Cardiac muscle cell (in vitro differentiated cells and primary cell): ENCODE results near the gene TMEM204. TPM values are rescaled to one million over a fixed set of nuclear protein-coding genes. Genes with fewer than 3 reads are reported as not detected.

Experiments
- DNase-seq, 2 donors: peaks; one replicate each; pipeline versions ENCODE4 v3.0.0 to v3.0.0-alpha.2; 2010 to 2017; ENCODE audit warnings: low read depth in 1 of 2, low spot score in 1 of 2
- H3K27ac ChIP-seq: fragments of 200-600 bp; sonication (generic); 2 replicates; pipeline ENCODE4 v1.5.1; 2016
- H3K27me3 ChIP-seq: fragments of 200-600 bp; sonication (generic); 2 replicates; pipeline ENCODE4 v1.6.0; 2016; ENCODE audit warnings: control low read depth
- H3K36me3 ChIP-seq: fragments of 200-600 bp; sonication (generic); 2 replicates; pipeline ENCODE4 v1.5.1; 2016; ENCODE audit warnings: control low read depth
- H3K4me1 ChIP-seq: fragments of 200-600 bp; sonication (generic); 2 replicates; pipeline ENCODE4 v1.8.1; 2017; ENCODE audit warnings: low read depth, mild to moderate bottlenecking, mixed run types
- H3K4me3 ChIP-seq: fragments of 200-600 bp; sonication (generic); 2 replicates; pipeline ENCODE4 v1.5.1; 2016; ENCODE audit warnings: mild to moderate bottlenecking
- H3K9me3 ChIP-seq: fragments of 200-600 bp; sonication (generic); 2 replicates; pipeline ENCODE4 v1.5.1; 2017; ENCODE audit warnings: low read depth, mild to moderate bottlenecking, control low read depth
- polyA plus RNA-seq: library from polyadenylated mRNA; unstranded; fragments of >200 nt; fragmentation: Nextera tagmentation; extraction: Ambion mirVana; gene quantifications from 2 replicates; pipeline ENCODE4 v1.2.1, GENCODE V29; 2016
- total RNA-seq: library from RNA; depleted of rRNA; stranded (reverse); fragments of >200 nt; gene quantifications from 2 replicates; pipeline ENCODE4 v1.2.3, GENCODE V29; 2016
- TF ChIP-seq, protein P1 (sequence below): IDR thresholded peaks from 2 replicates; pipeline ENCODE4 v1.5.1; 2012; ENCODE audit warnings: low read depth, mild to moderate bottlenecking, low read length

The TMEM204 gene
- total and polyA plus RNA-seq, 2 experiments from 2014 or later: 0.44 to 0.83 TPM

DNA sequence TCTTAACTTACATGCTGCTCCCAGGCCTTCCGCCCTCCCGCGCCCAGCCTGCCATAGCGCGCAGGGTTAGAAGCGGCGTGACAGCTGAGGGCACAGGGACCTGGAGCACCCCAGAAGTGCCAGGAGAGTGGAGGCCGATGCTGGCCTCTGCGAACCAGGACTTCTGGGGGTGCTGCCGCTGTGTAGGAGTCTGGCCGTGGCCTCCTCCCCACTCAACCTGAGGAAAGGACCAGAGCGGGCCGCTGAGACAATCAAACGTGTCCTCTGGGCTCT is 1.9 kb upstream of the TMEM204 start:
- TF ChIP-seq, protein P1, sequence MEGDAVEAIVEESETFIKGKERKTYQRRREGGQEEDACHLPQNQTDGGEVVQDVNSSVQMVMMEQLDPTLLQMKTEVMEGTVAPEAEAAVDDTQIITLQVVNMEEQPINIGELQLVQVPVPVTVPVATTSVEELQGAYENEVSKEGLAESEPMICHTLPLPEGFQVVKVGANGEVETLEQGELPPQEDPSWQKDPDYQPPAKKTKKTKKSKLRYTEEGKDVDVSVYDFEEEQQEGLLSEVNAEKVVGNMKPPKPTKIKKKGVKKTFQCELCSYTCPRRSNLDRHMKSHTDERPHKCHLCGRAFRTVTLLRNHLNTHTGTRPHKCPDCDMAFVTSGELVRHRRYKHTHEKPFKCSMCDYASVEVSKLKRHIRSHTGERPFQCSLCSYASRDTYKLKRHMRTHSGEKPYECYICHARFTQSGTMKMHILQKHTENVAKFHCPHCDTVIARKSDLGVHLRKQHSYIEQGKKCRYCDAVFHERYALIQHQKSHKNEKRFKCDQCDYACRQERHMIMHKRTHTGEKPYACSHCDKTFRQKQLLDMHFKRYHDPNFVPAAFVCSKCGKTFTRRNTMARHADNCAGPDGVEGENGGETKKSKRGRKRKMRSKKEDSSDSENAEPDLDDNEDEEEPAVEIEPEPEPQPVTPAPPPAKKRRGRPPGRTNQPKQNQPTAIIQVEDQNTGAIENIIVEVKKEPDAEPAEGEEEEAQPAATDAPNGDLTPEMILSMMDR: no peak
- no peak for DNase-seq
- no peaks in the 10 kb centered on the region for H3K27me3 ChIP-seq
- no peaks in the 10 kb centered on the region for H3K9me3 ChIP-seq
- no peaks in the 10 kb centered on the region for H3K4me1 ChIP-seq
- no peaks in the 10 kb centered on the region for H3K36me3 ChIP-seq
- H3K4me3 ChIP-seq: no peak overlapping the region
- H3K27ac ChIP-seq: no peak overlapping the region

GRCh38 chr16:1532081-1532760 is 1.2 kb upstream of the TMEM204 start:
- no peaks in the 10 kb centered on the region for H3K4me1 ChIP-seq

GRCh38 chr16:1532771-1533170 is 695 bp upstream of the TMEM204 start:
- Histone ChIP-seq H3K36me3 (no peaks in the 10 kb centered on the region), H3K9me3 (no peaks in the 10 kb centered on the region), H3K27ac (no peak overlapping the region), H3K27me3 (no peaks in the 10 kb centered on the region), H3K4me1 (no peaks in the 10 kb centered on the region), H3K4me3 (no peak overlapping the region)
- TF ChIP-seq, protein P1: no peak
- no peak for DNase-seq

More at GRCh38 chr16:1532081-1532760, 1.2 kb upstream of the TMEM204 start:
- no peak for DNase-seq
- H3K36me3 ChIP-seq: no peaks in the 10 kb centered on the region
- H3K27ac ChIP-seq: no peak overlapping the region
- H3K9me3 ChIP-seq: no peaks in the 10 kb centered on the region
- TF ChIP-seq, protein P1: no peak
- H3K27me3 ChIP-seq: no peaks in the 10 kb centered on the region
- H3K4me3 ChIP-seq: no peak overlapping the region

DNA sequence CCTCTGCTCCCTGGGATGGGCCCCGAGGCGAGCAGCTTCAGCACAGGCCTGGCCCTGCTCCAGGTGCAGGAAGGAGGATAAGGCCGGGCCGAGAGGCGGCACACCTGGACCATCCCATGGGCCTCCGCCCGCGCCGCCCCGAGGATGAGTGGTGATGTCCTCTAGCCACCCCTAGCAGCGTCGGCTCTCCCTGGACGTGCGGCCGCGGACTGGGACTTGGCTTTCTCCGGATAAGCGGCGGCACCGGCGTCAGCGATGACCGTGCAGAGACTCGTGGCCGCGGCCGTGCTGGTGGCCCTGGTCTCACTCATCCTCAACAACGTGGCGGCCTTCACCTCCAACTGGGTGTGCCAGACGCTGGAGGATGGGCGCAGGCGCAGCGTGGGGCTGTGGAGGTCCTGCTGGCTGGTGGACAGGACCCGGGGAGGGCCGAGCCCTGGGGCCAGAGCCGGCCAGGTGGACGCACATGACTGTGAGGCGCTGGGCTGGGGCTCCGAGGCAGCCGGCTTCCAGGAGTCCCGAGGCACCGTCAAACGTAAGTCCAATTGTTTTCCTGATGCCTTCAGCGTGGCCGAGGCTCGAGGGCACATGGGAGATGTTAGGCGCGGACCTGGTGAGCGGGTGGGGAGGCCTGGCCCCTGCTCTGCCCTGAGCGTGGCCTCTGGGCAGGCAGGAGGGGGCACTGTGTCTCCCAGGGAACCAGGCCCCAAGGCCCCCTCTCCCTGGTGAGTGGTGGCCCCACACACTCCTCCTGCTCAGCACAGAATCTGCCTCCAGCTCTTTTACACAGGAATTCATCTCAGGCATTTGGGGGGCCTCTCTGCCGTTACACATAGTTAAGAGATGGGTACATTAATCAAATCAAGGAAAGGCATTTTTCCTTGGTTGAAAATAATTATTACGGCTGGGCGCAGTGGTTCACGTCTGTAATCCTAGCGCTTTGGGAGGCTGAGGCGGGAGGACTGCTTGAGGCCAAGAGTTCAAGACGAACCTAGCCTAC is 855 bp downstream of the TMEM204 start:
- TF ChIP-seq, protein P1: no peak
- no peak for DNase-seq
- Histone ChIP-seq H3K27ac (no peak overlapping the region), H3K4me3 (no peak overlapping the region), H3K36me3 (no peaks in the 10 kb centered on the region), H3K4me1 (no peaks in the 10 kb centered on the region), H3K9me3 (no peaks in the 10 kb centered on the region), H3K27me3 (no peaks in the 10 kb centered on the region)

DNA sequence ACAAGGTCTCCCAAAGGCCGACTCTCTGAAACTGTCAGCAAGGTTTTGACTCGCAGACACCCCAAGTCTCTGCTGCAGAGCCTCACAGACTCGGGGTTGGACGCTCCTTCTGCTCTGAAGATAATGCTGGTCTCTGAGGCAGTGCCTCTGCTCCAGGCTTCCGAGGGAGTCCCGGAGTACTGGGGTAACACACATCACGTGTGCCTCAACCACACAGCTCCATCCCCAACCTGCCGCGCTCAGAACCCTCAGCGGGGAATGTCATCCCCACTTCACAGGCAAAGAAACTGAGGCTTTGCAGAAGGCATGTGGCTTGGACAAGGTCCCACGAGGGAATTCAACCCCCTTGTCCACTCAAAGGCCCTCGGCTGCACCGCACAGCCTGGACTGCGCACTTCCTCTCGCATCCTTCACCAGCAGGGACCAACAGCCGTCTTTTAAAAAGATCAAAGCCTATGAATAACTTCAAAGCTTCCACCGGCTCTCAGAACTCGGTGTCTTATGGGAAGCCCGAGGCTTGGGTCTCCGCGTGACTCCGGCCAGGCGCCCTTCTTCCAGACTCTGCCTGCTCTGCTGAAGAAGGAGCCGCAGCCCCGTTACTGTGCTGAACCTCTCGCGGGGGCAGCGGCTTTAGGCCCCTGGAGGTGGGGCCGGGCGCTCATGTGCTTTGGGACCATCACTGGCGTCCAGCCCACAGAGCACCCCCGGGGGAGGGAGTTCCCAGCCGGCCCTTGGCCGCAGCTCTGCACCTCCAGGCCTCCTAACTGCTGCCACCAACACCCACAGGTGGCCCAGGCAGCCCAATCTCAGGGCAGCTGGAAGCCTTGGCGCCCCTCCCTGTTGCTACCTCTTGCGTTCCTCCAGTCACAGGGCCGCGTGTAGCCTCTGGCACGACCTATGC is 2.2 kb downstream of the TMEM204 start:
- no peaks in the 10 kb centered on the region for H3K4me1 ChIP-seq
- H3K4me3 ChIP-seq: no peak overlapping the region
- no peaks in the 10 kb centered on the region for H3K9me3 ChIP-seq
- H3K27ac ChIP-seq: no peak overlapping the region
- no peaks in the 10 kb centered on the region for H3K36me3 ChIP-seq
- no peaks in the 10 kb centered on the region for H3K27me3 ChIP-seq
- no peak for DNase-seq
- TF ChIP-seq, protein P1: no peak
